ENCODE measurements around the gene POLE2.
"Not testable (repeated sequence)": the region's sequence is repeated elsewhere in the genome, so short reads cannot be mapped to it uniquely, and the experiment has no call there.

Gene POLE2

DNA sequence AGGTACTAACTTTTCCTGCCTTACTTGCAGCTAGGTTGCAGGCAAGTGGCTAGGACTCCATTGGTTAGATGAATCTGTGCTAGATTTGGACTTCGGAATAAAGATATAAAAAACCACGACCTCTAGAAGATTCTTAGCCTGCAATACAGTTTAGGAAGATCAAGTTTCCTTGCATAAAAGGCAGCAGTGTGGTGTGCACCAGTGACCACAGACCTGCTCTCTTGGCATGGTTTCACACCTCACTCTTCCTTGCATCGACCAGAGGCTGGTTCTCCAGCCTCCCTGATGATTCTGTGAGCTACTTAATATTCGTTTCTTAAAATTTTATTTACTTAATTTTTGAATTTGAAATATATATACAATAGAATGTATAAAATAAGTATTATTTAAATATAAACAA lies 14.7 kb upstream of the POLE2 start:
- Histone ChIP-seq H3K4me1 (peaks cover 14% of the 10 kb centered on the region), H3K27ac (no peak overlapping the region), H3K9ac (no peak overlapping the region), H3K27me3 (no peaks in the 10 kb centered on the region), H3K9me3 (no peaks in the 10 kb centered on the region), H3K36me3 (no peaks in the 10 kb centered on the region), H3K4me3 (no peak overlapping the region), H3K4me2 (no peak overlapping the region), H4K20me1 (no peaks in the 10 kb centered on the region)
- no peak for TF ChIP-seq Cebpa-rat (IDR thresholded peaks at IDR 0.05)

DNA sequence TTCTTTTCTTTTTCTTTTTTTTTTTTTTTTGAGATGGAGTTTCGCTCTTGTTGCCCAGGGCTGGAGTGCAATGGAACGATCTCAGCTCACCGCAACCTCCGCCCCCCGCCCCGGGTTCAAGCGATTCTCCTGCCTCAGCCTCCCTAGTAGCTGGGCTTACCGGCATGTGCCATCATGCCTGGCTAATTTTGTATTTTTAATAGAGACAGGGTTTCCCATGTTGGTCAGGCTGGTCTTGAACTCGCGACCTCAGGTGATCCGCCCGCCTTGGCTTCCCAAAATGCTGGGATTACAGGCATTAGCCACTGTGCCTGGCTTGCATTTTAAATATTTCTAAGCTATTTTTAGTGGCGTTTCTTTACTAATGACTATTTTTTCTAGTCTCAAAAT lies 5.7 kb upstream of the POLE2 start:
- H3K27ac ChIP-seq, H3K36me3 ChIP-seq, H3K9me3 ChIP-seq, H4K20me1 ChIP-seq: not testable (repeated sequence)
- Histone ChIP-seq H3K9ac (peak overlapping the region; percentile 86), H3K4me1 (peaks cover 25% of the 10 kb centered on the region), H3K4me2 (peak overlapping the region; percentile 72), H3K4me3 (peak overlapping the region; percentile 84), H3K27me3 (peaks cover 28% of the 10 kb centered on the region; the same call in 1 of the 2 replicates)

DNA sequence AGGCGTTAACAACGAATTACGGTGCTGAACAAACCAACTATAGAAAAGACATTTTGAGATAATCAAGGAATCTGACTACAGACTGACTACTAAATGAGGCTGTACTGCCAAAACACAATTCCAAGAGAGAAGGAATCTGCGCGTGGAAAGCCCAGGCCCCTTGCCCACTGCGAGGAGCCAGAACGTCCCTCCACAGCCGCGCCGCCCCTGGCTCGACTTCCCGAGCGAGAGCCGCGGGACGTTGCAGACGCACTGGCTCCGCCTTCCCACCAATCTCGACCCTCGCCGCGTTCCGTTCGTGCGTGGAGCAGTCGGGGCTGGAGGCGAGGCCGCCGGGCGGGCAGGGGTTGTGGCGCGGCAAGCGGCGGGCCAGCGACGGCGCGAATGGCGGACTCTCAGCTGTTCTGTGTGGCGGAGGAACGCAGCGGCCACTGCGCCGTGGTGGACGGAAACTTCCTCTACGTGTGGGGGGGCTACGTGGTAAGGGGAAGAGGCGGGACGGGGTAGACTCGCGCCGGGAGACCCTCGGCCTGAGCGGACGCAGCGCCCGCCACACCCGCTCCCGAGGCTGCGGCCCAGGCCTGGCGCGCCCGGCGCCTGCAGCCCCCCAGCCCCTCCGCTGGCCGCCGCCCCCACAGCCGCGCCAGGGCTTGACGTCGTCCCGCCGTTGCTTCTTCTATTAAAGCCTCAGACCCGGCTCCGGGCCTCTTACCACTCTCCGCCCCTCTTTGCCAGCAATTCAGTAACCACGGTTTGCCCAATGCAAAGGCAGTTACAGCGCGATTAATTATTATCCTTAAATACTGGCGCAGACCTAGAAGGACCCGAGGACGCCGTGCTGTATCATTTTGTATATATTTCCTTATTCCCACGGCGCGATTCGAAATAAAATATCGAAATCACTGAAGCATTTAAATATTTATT lies 5.1 kb upstream of the POLE2 start, which contains the start of gene KLHDC1:
Gene KLHDC1 (plus strand): TSS at position 310 of the 924 bp plus-strand sequence. CDS start 75 bp downstream, at position 385.
- no peak for TF ChIP-seq Cebpa-rat (IDR thresholded peaks at IDR 0.05)
- peak within 1 kb of the TSS; percentile 80 for H3K27ac ChIP-seq

DNA sequence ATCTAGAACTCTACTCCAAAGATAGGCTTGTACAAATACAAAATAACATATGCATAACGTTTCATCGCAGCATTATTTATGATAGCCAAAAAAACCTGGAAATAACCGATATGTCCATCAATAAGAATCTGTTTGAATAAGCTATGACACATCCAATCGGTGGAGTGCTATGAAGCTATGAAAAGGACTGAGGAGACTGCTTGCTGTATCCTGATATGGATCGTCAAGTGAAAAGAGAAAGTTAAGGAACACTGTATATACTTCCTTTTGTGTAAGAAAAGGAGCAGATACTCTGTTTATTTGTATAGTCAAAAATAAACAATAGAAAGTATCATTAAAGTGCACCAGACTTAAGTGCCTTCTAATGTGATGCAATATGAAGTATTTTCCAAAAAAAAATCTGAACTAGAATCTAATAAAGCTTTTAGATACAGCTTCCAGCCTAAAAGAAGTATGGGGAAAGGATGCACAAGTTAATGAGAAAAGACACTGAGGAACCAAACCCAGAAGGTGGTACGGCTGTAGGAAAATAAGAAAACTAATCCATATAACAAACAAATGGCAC lies 4.3 kb upstream of the POLE2 start:
- peak overlapping the region; percentile 84 for H3K4me3 ChIP-seq
- TF ChIP-seq Cebpa-rat (IDR thresholded peaks at IDR 0.05) = no peak

More for the DNA sequence above, 5.1 kb upstream of the POLE2 start, which contains the start of gene KLHDC1:
- H3K36me3 ChIP-seq = no peaks in the 10 kb centered on the region
- peak within 1 kb of the TSS; percentile 86 for H3K9ac ChIP-seq
- no peaks in the 10 kb centered on the region for H4K20me1 ChIP-seq
- H3K4me2 ChIP-seq = peak within 1 kb of the TSS; percentile 72
- H3K27me3 ChIP-seq = peaks cover 28% of the 10 kb centered on the region; the same call in 1 of the 2 replicates
- peak within 1 kb of the TSS; percentile 84 for H3K4me3 ChIP-seq
- H3K4me1 ChIP-seq = peaks cover 28% of the 10 kb centered on the region
- no peaks in the 10 kb centered on the region for H3K9me3 ChIP-seq

DNA sequence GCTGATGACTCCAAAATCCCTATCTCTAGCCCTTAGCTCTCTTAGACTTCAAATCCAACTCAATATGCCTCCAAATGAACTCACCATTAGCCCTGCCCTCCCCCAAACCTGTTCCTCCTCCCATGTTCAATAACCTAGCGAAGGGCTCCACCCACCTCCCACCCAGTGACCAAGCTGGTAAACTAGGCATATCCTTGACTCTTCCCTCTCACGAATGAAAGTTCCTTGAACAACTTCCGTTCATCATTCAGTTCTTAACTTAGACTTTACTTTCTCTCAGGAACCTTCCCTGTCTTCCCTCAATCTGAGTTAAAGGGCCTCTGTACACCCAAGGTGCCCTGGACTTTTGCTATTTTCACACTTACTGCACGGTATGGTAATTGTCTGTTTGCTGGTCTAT lies 3.0 kb upstream of the POLE2 start:
- TF ChIP-seq Cebpa-rat (IDR thresholded peaks at IDR 0.05) = no peak
- Histone ChIP-seq H3K4me3 (no peak overlapping the region), H3K27me3 (peaks cover 28% of the 10 kb centered on the region; the same call in 1 of the 2 replicates), H3K36me3 (no peaks in the 10 kb centered on the region), H3K9me3 (no peaks in the 10 kb centered on the region), H3K27ac (no peak overlapping the region), H3K4me2 (peak overlapping the region; percentile 72; the same call in 1 of the 2 replicates), H4K20me1 (no peaks in the 10 kb centered on the region), H3K9ac (no peak overlapping the region), H3K4me1 (peaks cover 43% of the 10 kb centered on the region)

More for the DNA sequence above, 4.3 kb upstream of the POLE2 start:
- Histone ChIP-seq H3K9ac (peak overlapping the region; percentile 86), H3K9me3 (no peaks in the 10 kb centered on the region), H4K20me1 (no peaks in the 10 kb centered on the region), H3K27ac (peak overlapping the region; percentile 80; the same call in 1 of the 2 replicates), H3K36me3 (no peaks in the 10 kb centered on the region), H3K4me2 (peak overlapping the region; percentile 72), H3K27me3 (peaks cover 28% of the 10 kb centered on the region; the same call in 1 of the 2 replicates), H3K4me1 (peaks cover 31% of the 10 kb centered on the region)

DNA sequence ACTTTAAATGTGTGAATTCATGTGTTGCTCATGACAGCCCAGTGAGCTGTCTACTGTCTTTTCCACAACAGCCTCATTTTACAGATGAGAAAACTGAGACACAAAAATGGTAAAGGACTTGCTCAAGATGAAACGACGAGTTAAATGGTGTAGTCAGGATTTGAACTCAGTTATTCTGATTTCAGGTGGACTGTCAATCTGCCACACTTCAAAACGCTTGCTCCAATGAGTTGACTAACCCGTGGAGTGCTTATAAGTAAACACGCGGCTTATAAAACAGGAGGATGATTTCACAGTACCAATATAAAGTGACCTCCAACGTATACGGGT lies 652 bp upstream of the POLE2 start:
- no peak overlapping the region for H3K9ac ChIP-seq
- peaks cover 19% of the 10 kb centered on the region; the same call in 1 of the 2 replicates for H3K27me3 ChIP-seq
- no peak for TF ChIP-seq Cebpa-rat (IDR thresholded peaks at IDR 0.05)
- no peak overlapping the region for H3K27ac ChIP-seq
- no peaks in the 10 kb centered on the region for H4K20me1 ChIP-seq
- H3K4me3 ChIP-seq = peak overlapping the region; percentile 80; the same call in 1 of the 2 replicates
- H3K9me3 ChIP-seq = no peaks in the 10 kb centered on the region
- H3K4me2 ChIP-seq = peak overlapping the region; percentile 80
- peaks cover 34% of the 10 kb centered on the region for H3K4me1 ChIP-seq
- no peaks in the 10 kb centered on the region for H3K36me3 ChIP-seq

DNA sequence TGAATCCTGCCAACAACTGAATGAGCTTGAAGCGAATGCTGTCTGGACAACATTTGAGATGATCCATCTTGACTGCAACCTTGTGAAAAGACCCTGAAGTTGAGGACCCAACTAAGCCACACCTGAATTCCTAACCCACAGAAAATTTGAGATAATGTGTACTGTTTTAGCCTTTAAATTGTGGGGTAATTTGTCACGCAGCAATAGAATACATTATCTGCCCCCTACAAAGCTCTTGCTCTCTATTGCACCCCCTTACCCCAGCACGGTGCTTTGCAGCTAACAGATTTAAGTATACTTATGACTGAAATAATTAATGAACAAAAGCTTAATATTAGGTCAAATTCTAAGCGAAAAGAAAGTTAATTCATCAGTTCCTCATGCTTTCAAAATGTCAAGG lies 1.6 kb downstream of the POLE2 start:
- H3K36me3 ChIP-seq = peaks cover 22% of the 10 kb centered on the region
- peak overlapping the region; percentile 80; the same call in 1 of the 2 replicates for H3K4me3 ChIP-seq
- peaks cover 22% of the 10 kb centered on the region for H3K4me1 ChIP-seq
- peak overlapping the region; percentile 80; the same call in 1 of the 2 replicates for H3K4me2 ChIP-seq
- H3K9ac ChIP-seq = no peak overlapping the region
- no peak overlapping the region for H3K27ac ChIP-seq
- H3K27me3 ChIP-seq = no peaks in the 10 kb centered on the region; the same call in 1 of the 2 replicates
- no peaks in the 10 kb centered on the region for H3K9me3 ChIP-seq
- no peaks in the 10 kb centered on the region for H4K20me1 ChIP-seq
- no peak for TF ChIP-seq Cebpa-rat (IDR thresholded peaks at IDR 0.05)

DNA sequence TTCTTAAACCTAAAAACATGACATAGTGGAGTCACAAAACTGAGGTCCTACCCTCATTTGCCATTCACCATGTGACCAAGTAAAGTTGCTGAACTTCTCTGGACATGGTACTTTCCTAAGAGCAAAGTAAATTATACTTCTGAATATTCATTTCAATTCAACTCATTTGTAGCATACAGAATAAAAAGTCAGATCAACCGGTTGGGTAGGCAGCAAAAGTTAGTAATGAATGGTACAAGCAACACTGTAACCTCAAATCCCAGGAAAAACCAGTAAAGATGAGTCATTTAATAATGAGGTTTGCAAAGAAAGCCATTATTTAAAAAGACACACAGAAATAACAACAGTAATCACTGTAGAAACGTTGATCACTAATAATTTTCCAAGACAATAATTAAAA lies 8.7 kb downstream of the POLE2 start:
- no peak overlapping the region for H3K4me3 ChIP-seq
- H3K4me2 ChIP-seq = no peak overlapping the region
- no peaks in the 10 kb centered on the region for H4K20me1 ChIP-seq
- H3K27me3 ChIP-seq = no peaks in the 10 kb centered on the region
- H3K27ac ChIP-seq = no peak overlapping the region
- no peaks in the 10 kb centered on the region for H3K4me1 ChIP-seq
- no peak overlapping the region for H3K9ac ChIP-seq
- TF ChIP-seq Cebpa-rat (IDR thresholded peaks at IDR 0.05) = no peak
- H3K36me3 ChIP-seq = peaks cover 91% of the 10 kb centered on the region
- no peaks in the 10 kb centered on the region; the same call in 1 of the 2 replicates for H3K9me3 ChIP-seq

DNA sequence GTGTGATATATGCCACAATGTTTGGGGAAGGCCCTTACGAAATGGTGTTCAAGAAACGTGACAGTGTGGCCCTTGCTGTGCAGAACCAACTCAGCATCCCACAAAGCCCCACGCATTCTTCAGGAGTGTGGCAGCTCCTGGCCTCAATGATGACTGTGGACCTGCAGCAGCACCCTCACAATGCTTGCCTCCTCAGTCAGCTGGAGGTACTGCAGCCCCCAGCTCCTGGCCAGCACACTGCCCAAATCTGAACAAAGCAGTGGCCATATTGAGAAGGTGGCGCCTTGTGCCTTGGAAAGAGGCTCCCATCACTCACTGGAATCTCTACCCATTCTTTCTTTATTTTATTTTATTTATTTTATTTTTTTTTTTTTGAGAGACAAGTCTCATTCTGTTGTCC lies 10.4 kb downstream of the POLE2 start:
- no peak overlapping the region for H3K4me2 ChIP-seq
- no peak overlapping the region for H3K4me3 ChIP-seq
- H3K9me3 ChIP-seq = no peaks in the 10 kb centered on the region; the same call in 1 of the 2 replicates
- peaks cover 95% of the 10 kb centered on the region for H3K36me3 ChIP-seq
- no peaks in the 10 kb centered on the region for H3K4me1 ChIP-seq
- no peak for TF ChIP-seq Cebpa-rat (IDR thresholded peaks at IDR 0.05)
- no peaks in the 10 kb centered on the region for H4K20me1 ChIP-seq
- H3K27me3 ChIP-seq = no peaks in the 10 kb centered on the region
- no peak overlapping the region for H3K27ac ChIP-seq
- no peak overlapping the region for H3K9ac ChIP-seq

DNA sequence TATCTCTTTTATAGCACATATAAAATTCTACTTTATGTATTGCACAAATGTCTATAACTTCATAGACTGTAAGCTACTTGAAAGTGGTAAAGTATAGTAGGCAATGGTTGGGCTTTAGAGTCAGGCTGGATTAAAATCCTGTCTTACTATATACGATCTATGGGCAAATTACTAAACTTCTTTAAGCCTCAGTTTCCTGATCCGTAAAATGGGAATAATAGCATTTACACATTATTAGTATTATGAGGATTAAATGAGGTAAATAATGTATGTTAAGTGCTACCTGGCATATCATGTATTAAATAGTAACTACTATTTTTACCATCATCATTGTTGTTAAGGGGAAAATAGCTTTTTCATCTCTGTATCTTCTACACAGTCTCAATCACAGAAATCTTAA lies 14.4 kb downstream of the POLE2 start:
- H3K9ac ChIP-seq = no peak overlapping the region
- H3K27me3 ChIP-seq = no peaks in the 10 kb centered on the region
- no peak for TF ChIP-seq Cebpa-rat (IDR thresholded peaks at IDR 0.05)
- H3K36me3 ChIP-seq = peaks cover 81% of the 10 kb centered on the region
- no peak overlapping the region for H3K27ac ChIP-seq
- no peak overlapping the region for H3K4me2 ChIP-seq
- H3K9me3 ChIP-seq = no peaks in the 10 kb centered on the region; the same call in 1 of the 2 replicates
- no peaks in the 10 kb centered on the region for H3K4me1 ChIP-seq
- no peaks in the 10 kb centered on the region for H4K20me1 ChIP-seq
- no peak overlapping the region for H3K4me3 ChIP-seq
